D721Med (cell line): ENCODE measurements around the gene PTPN1.

Experiments used
- DNase-seq: peaks from one replicate; pipeline ENCODE4 v3.0.0; 2011; ENCODE audit warnings: low spot score; ENCODE audit not compliant: insufficient read length
- FAIRE-seq: peaks from 2 replicates; lab custom pipeline; 2011; peaks lifted over from hg19 to GRCh38; lab: Jason Lieb, UNC
- TF ChIP-seq, protein P1 (sequence below): IDR thresholded peaks from 2 replicates; pipeline ENCODE4 v1.5.1; 2012; ENCODE audit warnings: mild to moderate bottlenecking, control low read depth; ENCODE audit not compliant: insufficient read depth; ENCODE audit errors: missing control alignments

The PTPN1 gene

GRCh38 chr20:50594231-50594590, 84.0 kb downstream of the PTPN1 start:
- FAIRE-seq, result no peak
- TF ChIP-seq, protein P1, sequence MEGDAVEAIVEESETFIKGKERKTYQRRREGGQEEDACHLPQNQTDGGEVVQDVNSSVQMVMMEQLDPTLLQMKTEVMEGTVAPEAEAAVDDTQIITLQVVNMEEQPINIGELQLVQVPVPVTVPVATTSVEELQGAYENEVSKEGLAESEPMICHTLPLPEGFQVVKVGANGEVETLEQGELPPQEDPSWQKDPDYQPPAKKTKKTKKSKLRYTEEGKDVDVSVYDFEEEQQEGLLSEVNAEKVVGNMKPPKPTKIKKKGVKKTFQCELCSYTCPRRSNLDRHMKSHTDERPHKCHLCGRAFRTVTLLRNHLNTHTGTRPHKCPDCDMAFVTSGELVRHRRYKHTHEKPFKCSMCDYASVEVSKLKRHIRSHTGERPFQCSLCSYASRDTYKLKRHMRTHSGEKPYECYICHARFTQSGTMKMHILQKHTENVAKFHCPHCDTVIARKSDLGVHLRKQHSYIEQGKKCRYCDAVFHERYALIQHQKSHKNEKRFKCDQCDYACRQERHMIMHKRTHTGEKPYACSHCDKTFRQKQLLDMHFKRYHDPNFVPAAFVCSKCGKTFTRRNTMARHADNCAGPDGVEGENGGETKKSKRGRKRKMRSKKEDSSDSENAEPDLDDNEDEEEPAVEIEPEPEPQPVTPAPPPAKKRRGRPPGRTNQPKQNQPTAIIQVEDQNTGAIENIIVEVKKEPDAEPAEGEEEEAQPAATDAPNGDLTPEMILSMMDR, result no peak
- no peak for DNase-seq

DNA sequence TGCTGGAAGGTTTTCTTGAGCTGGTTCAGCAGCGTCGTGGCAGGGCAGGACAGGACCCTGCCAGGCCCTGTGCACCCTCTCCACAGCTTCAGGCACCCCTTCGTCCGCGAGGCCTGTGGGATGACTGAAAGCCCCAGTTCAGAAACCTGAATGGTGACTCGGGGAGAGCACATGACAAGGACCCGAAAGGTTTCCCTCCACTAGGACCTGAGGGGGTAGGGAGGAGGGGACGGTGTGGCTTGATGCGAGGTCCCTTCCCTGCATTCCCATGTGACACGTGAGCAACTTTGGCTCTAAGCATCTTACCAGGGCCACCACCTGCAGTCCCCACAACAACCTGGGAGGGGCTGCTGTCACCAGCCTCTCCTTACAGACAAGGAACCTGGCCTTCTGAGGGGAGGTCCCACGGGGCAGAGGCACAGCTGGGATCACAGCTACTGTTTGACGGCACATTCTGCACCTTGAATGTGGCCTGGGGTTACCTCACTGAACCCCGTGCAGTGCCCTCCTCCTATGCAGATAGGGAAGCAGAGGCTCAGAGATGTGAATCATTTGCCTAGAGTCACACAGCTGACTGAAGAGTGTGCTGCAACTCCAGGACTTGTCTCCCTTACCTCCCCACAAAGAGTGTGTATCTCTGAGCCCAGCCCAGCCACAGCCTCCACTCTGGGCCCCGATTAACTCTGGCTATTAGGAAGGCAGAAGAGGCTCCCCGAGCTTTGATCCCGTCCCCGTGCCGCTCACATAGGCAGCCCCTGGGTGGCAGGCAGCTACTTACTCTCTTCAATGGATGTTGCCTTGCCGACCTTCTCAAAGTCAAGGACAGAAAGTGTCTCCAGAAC, 84.6 kb downstream of the PTPN1 start:
- no peak for DNase-seq
- FAIRE-seq, result no peak
- TF ChIP-seq, protein P1, result no peak

GRCh38 chr20:50595433-50595895, 85.3 kb downstream of the PTPN1 start:
- FAIRE-seq (no peak), DNase-seq (no peak)
- TF ChIP-seq, protein P1, result no peak

GRCh38 chr20:50595988-50596693, 86.0 kb downstream of the PTPN1 start:
- DNase-seq (no peak), FAIRE-seq (no peak)
- TF ChIP-seq, protein P1, result no peak

GRCh38 chr20:50596694-50597021, 86.5 kb downstream of the PTPN1 start:
- TF ChIP-seq, protein P1, result no peak
- no peak for FAIRE-seq
- no peak for DNase-seq

GRCh38 chr20:50597406-50597969, 87.3 kb downstream of the PTPN1 start:
- TF ChIP-seq, protein P1, result no peak
- DNase-seq (no peak), FAIRE-seq (no peak)
